ENCODE data around the gene ANGPTL4. TPM values are rescaled to one million over a fixed set of nuclear protein-coding genes. Genes with fewer than 3 reads are reported as not detected.

ANGPTL4 gene
- total RNA-seq, 1 donor from 2014 or later: 3.2 TPM

DNA sequence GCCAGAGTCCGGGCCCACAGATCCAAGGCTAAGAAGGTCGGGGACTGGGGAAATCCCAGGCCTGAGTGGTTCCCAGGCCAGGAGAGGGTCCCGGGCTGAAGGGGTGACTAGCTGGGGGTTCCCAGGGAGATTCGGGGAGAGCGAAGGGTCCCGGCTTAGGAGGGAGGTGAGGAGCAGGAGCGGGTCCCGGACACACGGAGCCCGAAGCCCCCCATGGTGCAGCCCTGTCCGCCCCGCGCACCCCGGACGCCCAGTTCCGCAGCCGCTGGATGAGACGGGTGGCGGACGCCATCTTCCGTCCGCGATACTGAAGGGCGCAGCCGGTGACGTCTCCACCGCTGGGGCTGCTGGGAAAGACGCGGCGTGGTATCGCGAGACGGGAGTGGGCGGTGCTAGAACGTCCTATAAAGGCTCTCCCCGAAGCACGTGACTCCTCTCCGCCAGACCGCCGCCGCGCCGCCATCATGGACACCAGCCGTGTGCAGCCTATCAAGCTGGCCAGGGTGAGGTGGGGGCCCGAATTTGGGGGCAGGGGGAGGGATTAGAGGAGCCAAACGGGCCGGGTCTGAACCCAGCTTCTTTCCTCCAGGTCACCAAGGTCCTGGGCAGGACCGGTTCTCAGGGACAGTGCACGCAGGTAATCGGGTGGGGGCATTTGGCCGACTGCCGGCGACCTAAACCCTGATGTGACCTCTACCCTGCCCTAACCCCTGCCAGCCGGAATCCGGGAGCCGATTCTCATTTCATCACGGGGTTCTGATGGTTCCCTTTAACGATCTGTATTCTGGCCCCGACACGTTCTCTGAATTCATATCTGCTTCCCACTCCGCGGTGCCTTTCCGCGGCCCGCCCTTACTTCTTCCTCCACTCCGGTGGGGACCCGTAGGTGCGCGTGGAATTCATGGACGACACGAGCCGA lies 42.6 kb upstream of the ANGPTL4 start, which contains the start of the genes NDUFA7 and RPS28:
Gene NDUFA7 (minus strand): TSS at position 309 of the 919 bp plus-strand sequence. CDS start 17 bp downstream, at position 292.
Gene RPS28 (plus strand): TSS at position 430 of the 919 bp plus-strand sequence. CDS start 35 bp downstream, at position 465.
- H3K4me3 ChIP-seq (ENCODE audit: low read depth, low read length): peak within 1 kb of the TSS; percentile 77
- DNase-seq (ENCODE audit: low read depth) (peak; percentile 80), FAIRE-seq (no peak)
- no peaks in the 10 kb centered on the region for H3K27me3 ChIP-seq (ENCODE audit: control insufficient read depth, insufficient read depth, low read length)
- TF ChIP-seq, protein P1, sequence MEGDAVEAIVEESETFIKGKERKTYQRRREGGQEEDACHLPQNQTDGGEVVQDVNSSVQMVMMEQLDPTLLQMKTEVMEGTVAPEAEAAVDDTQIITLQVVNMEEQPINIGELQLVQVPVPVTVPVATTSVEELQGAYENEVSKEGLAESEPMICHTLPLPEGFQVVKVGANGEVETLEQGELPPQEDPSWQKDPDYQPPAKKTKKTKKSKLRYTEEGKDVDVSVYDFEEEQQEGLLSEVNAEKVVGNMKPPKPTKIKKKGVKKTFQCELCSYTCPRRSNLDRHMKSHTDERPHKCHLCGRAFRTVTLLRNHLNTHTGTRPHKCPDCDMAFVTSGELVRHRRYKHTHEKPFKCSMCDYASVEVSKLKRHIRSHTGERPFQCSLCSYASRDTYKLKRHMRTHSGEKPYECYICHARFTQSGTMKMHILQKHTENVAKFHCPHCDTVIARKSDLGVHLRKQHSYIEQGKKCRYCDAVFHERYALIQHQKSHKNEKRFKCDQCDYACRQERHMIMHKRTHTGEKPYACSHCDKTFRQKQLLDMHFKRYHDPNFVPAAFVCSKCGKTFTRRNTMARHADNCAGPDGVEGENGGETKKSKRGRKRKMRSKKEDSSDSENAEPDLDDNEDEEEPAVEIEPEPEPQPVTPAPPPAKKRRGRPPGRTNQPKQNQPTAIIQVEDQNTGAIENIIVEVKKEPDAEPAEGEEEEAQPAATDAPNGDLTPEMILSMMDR (IDR thresholded peaks at IDR 0.05; ENCODE audit: insufficient read depth, low read length, severe bottlenecking): peak; percentile 36
- H3K36me3 ChIP-seq (ENCODE audit: control insufficient read depth, insufficient read depth, low read length): peaks cover 12% of the 10 kb centered on the region

DNA sequence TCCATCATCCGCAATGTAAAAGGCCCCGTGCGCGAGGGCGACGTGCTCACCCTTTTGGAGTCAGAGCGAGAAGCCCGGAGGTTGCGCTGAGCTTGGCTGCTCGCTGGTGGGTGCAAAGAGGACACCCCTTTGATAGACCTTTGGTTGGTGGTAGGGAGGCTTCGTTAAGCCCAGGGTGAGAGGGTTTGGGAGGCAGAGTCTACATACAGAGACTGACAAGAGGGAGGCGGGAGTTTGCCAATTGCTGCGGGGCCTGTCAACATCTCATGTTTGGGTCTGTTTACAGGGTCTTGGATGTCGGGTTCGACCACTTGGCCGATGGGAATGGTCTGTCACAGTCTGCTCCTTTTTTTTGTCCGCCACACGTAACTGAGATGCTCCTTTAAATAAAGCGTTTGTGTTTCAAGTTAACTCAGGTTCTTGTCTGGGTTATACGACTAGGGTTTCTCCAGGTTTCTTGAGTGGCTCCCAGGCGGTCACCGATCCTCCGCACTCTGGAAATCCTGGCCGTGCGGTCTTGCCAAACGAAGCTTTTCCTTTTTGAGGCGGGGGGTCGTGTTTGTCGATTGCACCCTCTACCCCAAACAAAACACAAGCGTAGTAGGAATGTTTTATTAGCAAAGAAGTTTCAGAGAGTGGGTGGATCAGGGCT lies 41.8 kb upstream of the ANGPTL4 start:
- Histone ChIP-seq H3K36me3 (ENCODE audit: control insufficient read depth, insufficient read depth, low read length) (peaks cover 12% of the 10 kb centered on the region), H3K27me3 (ENCODE audit: control insufficient read depth, insufficient read depth, low read length) (no peaks in the 10 kb centered on the region), H3K4me3 (ENCODE audit: low read depth, low read length) (peak overlapping the region; percentile 77)
- TF ChIP-seq, protein P1 (IDR thresholded peaks at IDR 0.05; ENCODE audit: insufficient read depth, low read length, severe bottlenecking): no peak
- DNase-seq (ENCODE audit: low read depth) (no peak), FAIRE-seq (no peak)

DNA sequence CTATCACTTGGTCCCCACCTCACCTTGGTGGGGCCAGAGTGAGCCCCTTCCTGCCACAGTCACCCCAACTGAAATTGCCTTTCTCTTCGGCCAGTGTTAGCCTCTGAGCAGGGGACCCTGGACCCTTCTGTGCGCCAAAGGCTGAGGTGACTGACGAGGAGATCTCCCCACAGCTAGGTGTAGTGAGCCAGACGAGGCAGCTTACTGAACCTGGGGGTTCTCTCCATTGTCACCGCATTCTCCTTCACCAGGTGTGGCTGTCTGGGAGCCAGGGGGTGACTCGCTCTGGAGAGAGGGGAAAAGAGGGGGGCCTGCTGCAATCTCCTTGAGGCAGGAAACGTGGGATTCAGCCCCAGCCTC lies 41.3 kb upstream of the ANGPTL4 start:
- DNase-seq (ENCODE audit: low read depth) (no peak), FAIRE-seq (no peak)
- TF ChIP-seq, protein P1 (IDR thresholded peaks at IDR 0.05; ENCODE audit: insufficient read depth, low read length, severe bottlenecking): no peak
- Histone ChIP-seq H3K4me3 (ENCODE audit: low read depth, low read length) (peak overlapping the region; percentile 77), H3K27me3 (ENCODE audit: control insufficient read depth, insufficient read depth, low read length) (no peaks in the 10 kb centered on the region), H3K36me3 (ENCODE audit: control insufficient read depth, insufficient read depth, low read length) (peaks cover 12% of the 10 kb centered on the region)

DNA sequence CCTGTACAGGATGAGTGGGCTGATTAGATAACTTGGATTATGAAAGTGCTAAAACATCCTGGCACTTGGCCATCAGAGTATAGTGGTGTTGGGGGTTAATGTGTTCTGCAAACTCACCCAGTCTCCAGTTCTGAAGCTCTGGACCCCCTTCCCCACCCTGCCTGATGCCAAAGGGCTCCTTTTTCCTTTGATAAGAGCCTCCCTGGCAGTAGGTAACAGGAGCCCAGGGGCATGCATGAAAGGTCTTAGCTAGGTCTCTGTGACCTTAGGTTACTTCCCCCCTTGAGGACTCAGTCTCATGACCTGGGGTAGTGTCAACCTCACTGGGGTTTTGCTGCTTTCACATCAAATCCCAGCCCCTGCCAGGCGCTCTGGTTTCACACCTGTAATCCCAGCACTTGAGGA lies 40.2 kb upstream of the ANGPTL4 start:
- no peaks in the 10 kb centered on the region for H3K27me3 ChIP-seq (ENCODE audit: control insufficient read depth, insufficient read depth, low read length)
- DNase-seq (ENCODE audit: low read depth) (no peak), FAIRE-seq (no peak)
- TF ChIP-seq, protein P1 (IDR thresholded peaks at IDR 0.05; ENCODE audit: insufficient read depth, low read length, severe bottlenecking): no peak
- peaks cover 12% of the 10 kb centered on the region for H3K36me3 ChIP-seq (ENCODE audit: control insufficient read depth, insufficient read depth, low read length)
- no peak overlapping the region for H3K4me3 ChIP-seq (ENCODE audit: low read depth, low read length)

DNA sequence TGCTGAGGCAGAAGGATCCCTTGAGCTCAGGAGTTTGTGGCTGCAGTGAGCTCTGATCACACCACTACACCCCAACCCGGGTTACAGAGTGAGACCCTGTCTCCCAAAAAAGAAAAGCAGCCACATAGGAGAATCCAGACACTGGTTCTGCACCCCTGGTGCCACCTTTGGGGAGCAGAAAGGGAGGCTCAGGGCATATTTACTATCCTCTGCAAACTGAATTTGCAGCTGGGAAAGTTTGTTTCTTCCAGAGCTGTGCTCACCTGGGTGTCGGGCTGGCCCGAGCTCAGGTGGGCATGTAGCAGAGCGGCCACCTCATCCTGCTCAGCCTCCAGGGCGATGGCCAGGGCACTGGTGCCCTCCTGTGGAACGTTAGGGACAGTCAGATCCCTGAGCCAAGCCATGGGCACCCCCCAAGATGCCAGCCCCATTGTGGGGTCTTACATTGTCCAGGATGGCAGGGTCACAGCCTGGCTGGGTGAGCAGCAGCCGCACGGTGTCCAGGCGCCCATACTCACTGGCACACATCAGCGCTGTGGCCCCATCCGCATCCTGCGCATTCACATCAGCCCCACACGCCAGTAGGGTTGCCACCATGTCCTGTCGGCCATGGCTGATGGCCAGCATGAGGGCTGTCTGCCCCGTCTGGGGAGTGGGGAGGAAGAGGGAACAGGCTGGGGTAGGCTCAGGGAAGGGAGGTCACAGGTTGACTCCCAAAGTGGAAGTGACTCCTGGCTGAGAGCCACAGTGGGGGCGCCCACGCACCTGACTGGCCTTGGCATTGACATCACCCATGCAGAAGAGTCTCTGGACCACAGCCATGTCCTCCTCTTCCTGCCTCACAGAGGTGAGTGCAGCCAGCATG lies 39.5 kb upstream of the ANGPTL4 start:
- peaks cover 12% of the 10 kb centered on the region for H3K36me3 ChIP-seq (ENCODE audit: control insufficient read depth, insufficient read depth, low read length)
- H3K27me3 ChIP-seq (ENCODE audit: control insufficient read depth, insufficient read depth, low read length): no peaks in the 10 kb centered on the region
- no peak for DNase-seq (ENCODE audit: low read depth)
- TF ChIP-seq, protein P1 (IDR thresholded peaks at IDR 0.05; ENCODE audit: insufficient read depth, low read length, severe bottlenecking): no peak
- no peak overlapping the region for H3K4me3 ChIP-seq (ENCODE audit: low read depth, low read length)
- no peak for FAIRE-seq

Measured in bronchial epithelial cell (primary cell).